ENCODE measurements around the gene VCAN. TPM values are rescaled to one million over a fixed set of nuclear protein-coding genes. Genes with fewer than 3 reads are reported as not detected.

VCAN gene
- total and polyA plus RNA-seq, 2 of the 8 experiments (the other 6 are each of a cell fraction or from before 2014, with no cell fraction given) = 146 to 404 TPM

DNA sequence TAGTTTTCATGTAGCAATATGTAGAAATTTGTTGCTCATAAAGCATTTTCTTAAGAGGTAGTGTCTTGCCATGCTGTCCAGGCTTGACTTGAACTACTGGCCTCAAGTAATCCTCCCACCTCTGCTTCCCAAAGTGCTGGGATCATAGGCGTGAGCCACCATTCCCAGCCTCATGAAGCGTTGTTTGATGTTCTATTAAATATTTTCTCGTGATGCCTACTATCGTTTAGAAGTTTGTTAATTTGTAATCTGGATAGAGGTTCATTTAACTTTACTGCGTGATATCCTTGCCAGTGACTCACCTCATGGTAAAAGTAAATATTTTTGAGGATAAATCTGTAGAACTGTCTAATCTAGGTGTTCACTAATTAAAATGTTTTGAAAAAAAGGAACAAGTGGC, 82.6 kb downstream of the VCAN start:
- FAIRE-seq = no peak
- no peak for DNase-seq (ENCODE audit: low read depth in 1 of 2, low spot score in 2 of 2)
- peaks cover 9 to 73% (median 50%) of the 10 kb centered on the region in 4 experiments for H3K36me3 ChIP-seq (ENCODE audit: control insufficient read depth in 2 of 4, insufficient read depth in 4 of 4, low read length in 3 of 4)
- no peak overlapping the region for H3K4ac ChIP-seq (replicated peaks; ENCODE audit: insufficient read length, low read depth, low read length)
- H2BK120ac ChIP-seq (replicated peaks; ENCODE audit: low read depth, low read length) = no peak overlapping the region
- no peak overlapping the region for H3K27ac ChIP-seq (ENCODE audit: low read depth, low read length)
- no peaks in the 10 kb centered on the region for H3K23me2 ChIP-seq (ENCODE audit: low read depth, low read length)
- ChIA-PET POLR2A (ENCODE audit: partially characterized antibody) (interaction anchor here (0.7 kb wide), 1 partner anchor 1206 kb away, joined by 3 read pairs; no protein-coding TSS in a partner anchor), CTCF (ENCODE audit: partially characterized antibody) (interaction anchor here (1.6 kb wide), 1 partner anchor 9 kb away, joined by 4 read pairs; no protein-coding TSS in a partner anchor)
- H4K8ac ChIP-seq (ENCODE audit: extremely low read depth, insufficient read depth, low read length) = no peak overlapping the region
- H4K5ac ChIP-seq (ENCODE audit: insufficient read length, low read depth, low read length) = no peak overlapping the region
- H2AK5ac ChIP-seq (ENCODE audit: low read depth, low read length) = no peak overlapping the region
- H2AFZ ChIP-seq (ENCODE audit: low read length) = no peak overlapping the region
- H3K56ac ChIP-seq (replicated peaks; ENCODE audit: insufficient read length, low read depth, low read length) = no peak overlapping the region
- no peak overlapping the region for H3K14ac ChIP-seq (ENCODE audit: insufficient read length)
- no peaks in the 10 kb centered on the region for H3K79me1 ChIP-seq (ENCODE audit: low read depth, low read length)
- no peak overlapping the region for H3K9ac ChIP-seq (replicated peaks in 1 of 4; ENCODE audit: extremely low read depth in 1 of 4, low read depth in 3 of 4, low read length in 3 of 4)
- H2BK5ac ChIP-seq (ENCODE audit: low read depth, low read length) = no peak overlapping the region
- no peak overlapping the region for H4K91ac ChIP-seq (replicated peaks; ENCODE audit: insufficient read length, low read length)
- H3K9me3 ChIP-seq (ENCODE audit: insufficient read depth in 2 of 2, low read depth in 1 of 2, low read length in 1 of 2) = no peaks in the 10 kb centered on the region
- no peak overlapping the region for H3K18ac ChIP-seq (ENCODE audit: extremely low read depth, low read length)
- H3K23ac ChIP-seq (ENCODE audit: insufficient read length) = no peak overlapping the region
- H3K4me1 ChIP-seq (replicated peaks in 1 of 4; ENCODE audit: control insufficient read depth in 3 of 4, insufficient read depth in 4 of 4, low read length in 3 of 4) = no peaks in the 10 kb centered on the region
- H2BK12ac ChIP-seq (ENCODE audit: low read depth, low read length) = no peak overlapping the region
- H3K4me3 ChIP-seq (ENCODE audit: extremely low read depth in 1 of 4, insufficient read depth in 2 of 4, low read depth in 3 of 4, low read length in 4 of 4) = no peak overlapping the region
- peaks cover 0 to 2% of the 10 kb centered on the region in 2 experiments for H4K20me1 ChIP-seq (replicated peaks in 1 of 2; ENCODE audit: control insufficient read depth in 1 of 2, insufficient read depth in 2 of 2, low read length in 2 of 2)
- H2BK15ac ChIP-seq (ENCODE audit: low read length) = no peak overlapping the region
- H3K79me2 ChIP-seq (ENCODE audit: control insufficient read depth in 1 of 2, insufficient read depth in 2 of 2, low read length in 2 of 2) = no peaks in the 10 kb centered on the region
- TF ChIP-seq GABPA (IDR thresholded peaks at IDR 0.05; ENCODE audit: borderline replicate concordance, insufficient read depth, low read length) (no peak), RXRA (IDR thresholded peaks at IDR 0.05; ENCODE audit: insufficient read depth, low read depth, low read length) (no peak), BACH1 (IDR thresholded peaks at IDR 0.05; ENCODE audit: low read length) (no peak), YY1 (IDR thresholded peaks at IDR 0.05; ENCODE audit: low read depth, low read length) (no peak), SIRT6 (IDR thresholded peaks at IDR 0.05; ENCODE audit: low read length) (no peak), HDAC2 (IDR thresholded peaks at IDR 0.05; ENCODE audit: borderline replicate concordance in 1 of 2, low read depth in 2 of 2, low read length in 2 of 2) (no peak)
- 90% methylated on average over 5 of the region's 5 CpGs; no CpG with 5 or more reads in 1 of the 2 experiments for WGBS, 2 experiments (ENCODE audit: extremely low coverage in 1 of 2, insufficient coverage in 1 of 2, insufficient read length in 1 of 2, insufficient replicate concordance in 2 of 2, low coverage in 1 of 2, low lambda C conversion rate in 2 of 2, missing lambda C conversion rate in 1 of 2)
- H3K4me2 ChIP-seq (ENCODE audit: insufficient read depth in 1 of 2, low read depth in 2 of 2, low read length in 2 of 2) = no peak overlapping the region
- H2BK20ac ChIP-seq (ENCODE audit: low read length) = no peak overlapping the region
- no peaks in the 10 kb centered on the region for H3K27me3 ChIP-seq (replicated peaks in 1 of 4; ENCODE audit: control insufficient read depth in 3 of 4, extremely low read depth in 1 of 4, insufficient read depth in 3 of 4, low read length in 3 of 4)

Measured in H1 (cell line).